Body of pancreas (tissue), 4 donors: ENCODE results near the gene ANKEF1.

Experiments used
- POLR2A ChIP-seq, 3 donors: fragments of 450-650 bp; IDR thresholded peaks; one replicate each; pipeline ENCODE4 v1.6.1; 2016; ENCODE audit warnings: antibody characterized with exemption in 3 of 3, mild to moderate bottlenecking in 2 of 3
- TF ChIP-seq, protein P1 (sequence below), 7 experiments: fragments of 450-650 bp in 4 of 7; fragments of 200-600 bp in 3 of 7; sonication (generic) in 3 of 7; IDR thresholded peaks; one replicate each; pipeline ENCODE4 v1.5.1; 2016 to 2019; ENCODE audit warnings: antibody characterized with exemption in 7 of 7

DNA sequence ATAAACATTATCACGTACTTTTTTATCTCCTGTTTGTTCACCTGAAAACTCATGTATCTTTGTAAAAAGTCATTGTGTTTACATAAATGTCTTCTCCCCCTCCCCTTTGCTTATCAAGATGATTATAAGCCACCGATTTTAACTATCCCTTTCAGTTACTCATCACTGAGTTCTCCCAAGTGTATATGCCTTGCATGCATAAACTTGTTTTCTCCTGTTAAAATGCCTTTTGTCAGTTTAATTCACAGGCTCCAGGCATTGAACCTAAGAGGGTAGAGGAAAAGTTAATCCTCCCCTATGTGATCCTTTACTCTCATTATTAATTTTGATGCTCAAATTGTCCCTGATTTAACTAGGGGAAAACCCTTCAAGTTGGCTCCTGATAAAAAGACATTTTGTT, 24.2 kb downstream of the ANKEF1 start:
- TF ChIP-seq, protein P1, sequence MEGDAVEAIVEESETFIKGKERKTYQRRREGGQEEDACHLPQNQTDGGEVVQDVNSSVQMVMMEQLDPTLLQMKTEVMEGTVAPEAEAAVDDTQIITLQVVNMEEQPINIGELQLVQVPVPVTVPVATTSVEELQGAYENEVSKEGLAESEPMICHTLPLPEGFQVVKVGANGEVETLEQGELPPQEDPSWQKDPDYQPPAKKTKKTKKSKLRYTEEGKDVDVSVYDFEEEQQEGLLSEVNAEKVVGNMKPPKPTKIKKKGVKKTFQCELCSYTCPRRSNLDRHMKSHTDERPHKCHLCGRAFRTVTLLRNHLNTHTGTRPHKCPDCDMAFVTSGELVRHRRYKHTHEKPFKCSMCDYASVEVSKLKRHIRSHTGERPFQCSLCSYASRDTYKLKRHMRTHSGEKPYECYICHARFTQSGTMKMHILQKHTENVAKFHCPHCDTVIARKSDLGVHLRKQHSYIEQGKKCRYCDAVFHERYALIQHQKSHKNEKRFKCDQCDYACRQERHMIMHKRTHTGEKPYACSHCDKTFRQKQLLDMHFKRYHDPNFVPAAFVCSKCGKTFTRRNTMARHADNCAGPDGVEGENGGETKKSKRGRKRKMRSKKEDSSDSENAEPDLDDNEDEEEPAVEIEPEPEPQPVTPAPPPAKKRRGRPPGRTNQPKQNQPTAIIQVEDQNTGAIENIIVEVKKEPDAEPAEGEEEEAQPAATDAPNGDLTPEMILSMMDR (IDR thresholded peaks at IDR 0.05), result no peak
- TF ChIP-seq POLR2A (IDR thresholded peaks at IDR 0.05), result no peak
